Testis (tissue), 3 donors: ENCODE measurements around the gene HRC. TPM values are rescaled to one million over a fixed set of nuclear protein-coding genes. Genes with fewer than 3 reads are reported as not detected.

Source experiments
- DNase-seq: peaks from one replicate; pipeline ENCODE4 v3.0.0-alpha.2; 2019
- H3K27ac ChIP-seq, 2 donors: fragments of 200-600 bp; sonication (generic); one replicate each; pipeline ENCODE4 v1.5.1; 2019
- H3K27me3 ChIP-seq: fragments of 200-600 bp; sonication (generic); one replicate; pipeline ENCODE4 v1.5.1; 2019
- H3K36me3 ChIP-seq: fragments of 200-600 bp; sonication (generic); one replicate; pipeline ENCODE4 v1.5.1; 2017; ENCODE audit warnings: low read depth; ENCODE audit errors: missing control alignments
- H3K4me1 ChIP-seq: fragments of 200-600 bp; sonication (generic); one replicate; pipeline ENCODE4 v1.5.1; 2019
- H3K4me3 ChIP-seq, 2 donors: fragments of 200-600 bp; sonication (generic); one replicate each; pipeline ENCODE4 v1.5.1; 2017 to 2019
- H3K9me3 ChIP-seq: fragments of 200-600 bp; sonication (generic); one replicate; pipeline ENCODE4 v1.5.1; 2017
- POLR2A ChIP-seq: fragments of 450-650 bp; IDR thresholded peaks from one replicate; pipeline ENCODE4 v1.6.1; 2017; ENCODE audit warnings: antibody characterized with exemption, mild to moderate bottlenecking, moderate library complexity
- WGBS, 2 donors: methylation state at CpG; one replicate each; pipeline ENCODE4 v1.1.5; 2018; 5-methylcytosine and 5-hydroxymethylcytosine counted together
- intact Hi-C: fragments of 100-400 bp; cut with DNase I; formaldehyde crosslinking; loops from one replicate; pipeline ENCODE4 v1.15.1; 2023; ENCODE audit warnings: low total_unique reads
- polyA plus RNA-seq: library from polyadenylated mRNA; stranded (reverse); fragments of 350-450 nt; fragmentation: Illumina TruSeq; extraction: RNeasy Lipid Tissue Mini Kit (QIAGEN cat#74804); gene quantifications from one replicate; pipeline ENCODE4 v1.2.3, GENCODE V29; 2014; ENCODE audit warnings: low read depth, low replicate concordance; ENCODE audit not compliant: insufficient read depth
- total RNA-seq, 2 donors: library from RNA; depleted of rRNA; stranded (reverse); fragments of >200 nt; gene quantifications; one replicate each; pipeline ENCODE4 v1.2.3, GENCODE V29; 2016
- TF ChIP-seq, protein P1 (sequence below), 3 experiments: fragments of 450-650 bp in 2 of 3; fragments of 200-600 bp in 1 of 3; sonication (generic) in 1 of 3; IDR thresholded peaks; one replicate each; pipeline ENCODE4 v1.5.1; 2016 to 2019; ENCODE audit warnings: antibody characterized with exemption in 3 of 3, mild to moderate bottlenecking in 2 of 3, moderate library complexity in 1 of 3

HRC gene
- total and polyA plus RNA-seq, 3 donors from 2014 or later = 1.8 to 5.4 (median 4.1) TPM

DNA sequence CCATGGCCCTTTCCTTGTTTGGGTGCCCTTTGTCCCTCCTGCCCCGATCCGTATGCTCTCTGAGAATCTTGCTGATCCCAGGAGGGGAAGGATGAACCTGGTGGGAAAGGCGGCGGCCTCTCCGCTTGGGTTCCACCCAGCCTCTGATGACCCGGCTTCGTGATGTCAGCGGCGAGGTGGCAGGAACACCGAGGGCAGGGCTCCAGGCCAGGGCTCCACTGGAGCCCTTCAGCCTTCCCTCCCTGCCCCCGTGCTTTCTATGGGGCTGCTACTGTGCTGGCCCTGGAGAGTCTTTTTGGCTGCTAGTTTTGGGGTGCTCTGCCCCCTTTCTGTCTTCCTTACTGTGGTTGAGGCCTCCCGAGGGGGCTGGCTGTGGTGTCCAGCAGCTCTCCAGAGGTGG, 52.9 kb downstream of the HRC start:
- Histone ChIP-seq H3K4me1 (peaks cover 3% of the 10 kb centered on the region), H3K9me3 (no peaks in the 10 kb centered on the region), H3K27me3 (no peaks in the 10 kb centered on the region), H3K36me3 (no peaks in the 10 kb centered on the region), H3K4me3 (no peak overlapping the region), H3K27ac (no peak overlapping the region)
- TF ChIP-seq, protein P1, sequence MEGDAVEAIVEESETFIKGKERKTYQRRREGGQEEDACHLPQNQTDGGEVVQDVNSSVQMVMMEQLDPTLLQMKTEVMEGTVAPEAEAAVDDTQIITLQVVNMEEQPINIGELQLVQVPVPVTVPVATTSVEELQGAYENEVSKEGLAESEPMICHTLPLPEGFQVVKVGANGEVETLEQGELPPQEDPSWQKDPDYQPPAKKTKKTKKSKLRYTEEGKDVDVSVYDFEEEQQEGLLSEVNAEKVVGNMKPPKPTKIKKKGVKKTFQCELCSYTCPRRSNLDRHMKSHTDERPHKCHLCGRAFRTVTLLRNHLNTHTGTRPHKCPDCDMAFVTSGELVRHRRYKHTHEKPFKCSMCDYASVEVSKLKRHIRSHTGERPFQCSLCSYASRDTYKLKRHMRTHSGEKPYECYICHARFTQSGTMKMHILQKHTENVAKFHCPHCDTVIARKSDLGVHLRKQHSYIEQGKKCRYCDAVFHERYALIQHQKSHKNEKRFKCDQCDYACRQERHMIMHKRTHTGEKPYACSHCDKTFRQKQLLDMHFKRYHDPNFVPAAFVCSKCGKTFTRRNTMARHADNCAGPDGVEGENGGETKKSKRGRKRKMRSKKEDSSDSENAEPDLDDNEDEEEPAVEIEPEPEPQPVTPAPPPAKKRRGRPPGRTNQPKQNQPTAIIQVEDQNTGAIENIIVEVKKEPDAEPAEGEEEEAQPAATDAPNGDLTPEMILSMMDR (IDR thresholded peaks at IDR 0.05) = no peak
- TF ChIP-seq POLR2A = no peak
- 80 to 83% methylated on average over 10 to 12 of the region's 12 CpGs for WGBS, 2 donors
- intact Hi-C loops = no loop called here
- no peak for DNase-seq

Other genes with a start within 250 kb of the HRC start
- 1 to 10 TPM; 2.3 to 2.4 TPM for gene DHDH, start 221.7 kb downstream of the HRC start, total RNA-seq
- 3.1 TPM for gene DHDH, start 221.7 kb downstream of the HRC start, polyA plus RNA-seq
- 10 to 100 TPM; 50.1 to 52.1 TPM for gene BAX, start 200.5 kb downstream of the HRC start, total RNA-seq
- gene BAX, start 200.5 kb downstream of the HRC start, polyA plus RNA-seq = 48.7 TPM
- 100 to 1,000 TPM; 746 to 935 TPM for gene FTL, start 190.1 kb downstream of the HRC start, total RNA-seq
- gene FTL, start 190.1 kb downstream of the HRC start, polyA plus RNA-seq = 1,424 TPM
- gene GYS1, start 162.1 kb downstream of the HRC start, total RNA-seq = 10 to 100 TPM; 21.1 to 23.6 TPM
- gene GYS1, start 162.1 kb downstream of the HRC start, polyA plus RNA-seq = 13.8 TPM
- 100 to 1,000 TPM; 299 to 395 TPM for gene RUVBL2, start 161.5 kb downstream of the HRC start, total RNA-seq
- 528 TPM for gene RUVBL2, start 161.5 kb downstream of the HRC start, polyA plus RNA-seq
- 10 to 100 TPM in 1 of 2 donors, 1 to 10 TPM in 1; 5.5 to 13.9 TPM for gene LHB, start 138.3 kb downstream of the HRC start, total RNA-seq
- gene LHB, start 138.3 kb downstream of the HRC start, polyA plus RNA-seq = 4.4 TPM
- not detected for gene CGB3, start 131.1 kb downstream of the HRC start, total RNA-seq
- not detected for gene CGB3, start 131.1 kb downstream of the HRC start, polyA plus RNA-seq
- gene CGB2, start 123.5 kb downstream of the HRC start, total RNA-seq = 1 to 10 TPM in 1 of 2 donors, under 1 TPM in 1; 0.99 to 3.6 TPM
- 2.5 TPM for gene CGB2, start 123.5 kb downstream of the HRC start, polyA plus RNA-seq
- 1 to 10 TPM; 2.3 to 2.9 TPM for gene CGB1, start 118.5 kb downstream of the HRC start, total RNA-seq
- gene CGB1, start 118.5 kb downstream of the HRC start, polyA plus RNA-seq = not detected
- gene CGB5, start 111.5 kb downstream of the HRC start, total RNA-seq = 1 to 10 TPM in 1 of 2 donors, not detected in 1; 2.4 TPM
- gene CGB5, start 111.5 kb downstream of the HRC start, polyA plus RNA-seq = not detected
- gene CGB8, start 106.3 kb downstream of the HRC start, total RNA-seq = under 1 TPM in 1 of 2 donors, not detected in 1; 0.43 TPM
- gene CGB8, start 106.3 kb downstream of the HRC start, polyA plus RNA-seq = not detected
- gene CGB7, start 97.6 kb downstream of the HRC start, total RNA-seq = 1 to 10 TPM; 3.0 to 3.8 TPM
- gene CGB7, start 97.6 kb downstream of the HRC start, polyA plus RNA-seq = 1.7 TPM
- gene NTF4, start 90.6 kb downstream of the HRC start, total RNA-seq = under 1 TPM; 0.31 to 0.55 TPM
- 0.49 TPM for gene NTF4, start 90.6 kb downstream of the HRC start, polyA plus RNA-seq
- gene KCNA7, start 82.7 kb downstream of the HRC start, total RNA-seq = under 1 TPM; 0.25 to 0.39 TPM
- gene KCNA7, start 82.7 kb downstream of the HRC start, polyA plus RNA-seq = 0.16 TPM
- gene SNRNP70, start 69.9 kb downstream of the HRC start, total RNA-seq = 100 to 1,000 TPM; 422 to 484 TPM
- gene SNRNP70, start 69.9 kb downstream of the HRC start, polyA plus RNA-seq = 184 TPM
- gene LIN7B, start 41.0 kb downstream of the HRC start, total RNA-seq = 10 to 100 TPM; 57.6 to 66.2 TPM
- gene LIN7B, start 41.0 kb downstream of the HRC start, polyA plus RNA-seq = 22.4 TPM
- gene C19orf73, start 36.3 kb downstream of the HRC start, total RNA-seq = 1 to 10 TPM; 4.0 to 8.5 TPM
- gene C19orf73, start 36.3 kb downstream of the HRC start, polyA plus RNA-seq = 1.5 TPM
- 10 to 100 TPM in 1 of 2 donors, 1 to 10 TPM in 1; 9.2 to 13.1 TPM for gene PPFIA3, start 35.9 kb downstream of the HRC start, total RNA-seq
- 8.8 TPM for gene PPFIA3, start 35.9 kb downstream of the HRC start, polyA plus RNA-seq
- gene TRPM4, start 2.4 kb upstream of the HRC start, total RNA-seq = 10 to 100 TPM; 30.5 to 45.7 TPM
- gene TRPM4, start 2.4 kb upstream of the HRC start, polyA plus RNA-seq = 16.0 TPM
- 10 to 100 TPM; 47.0 to 51.9 TPM for gene SLC6A16, start 169.8 kb upstream of the HRC start, total RNA-seq
- gene SLC6A16, start 169.8 kb upstream of the HRC start, polyA plus RNA-seq = 311 TPM
- 10 to 100 TPM; 12.6 to 16.2 TPM for gene CD37, start 180.0 kb upstream of the HRC start, total RNA-seq
- gene CD37, start 180.0 kb upstream of the HRC start, polyA plus RNA-seq = 23.2 TPM
- gene TEAD2, start 207.0 kb upstream of the HRC start, total RNA-seq = 10 to 100 TPM; 12.6 to 20.8 TPM
- 29.6 TPM for gene TEAD2, start 207.0 kb upstream of the HRC start, polyA plus RNA-seq
- gene DKKL1, start 208.5 kb upstream of the HRC start, total RNA-seq = 100 to 1,000 TPM; 145 to 190 TPM
- gene DKKL1, start 208.5 kb upstream of the HRC start, polyA plus RNA-seq = 487 TPM
- gene KASH5, start 232.9 kb upstream of the HRC start, total RNA-seq = 100 to 1,000 TPM in 1 of 2 donors, 10 to 100 TPM in 1; 72.8 to 102 TPM
- gene KASH5, start 232.9 kb upstream of the HRC start, polyA plus RNA-seq = 121 TPM